ENCODE measurements around the gene PHF1. TPM values are rescaled to one million over a fixed set of nuclear protein-coding genes. Genes with fewer than 3 reads are reported as not detected.

Gene PHF1
- total RNA-seq, 2 experiments from 2014 or later = 24.9 to 28.2 TPM

- Mint-ChIP-seq H3K9me3 (ENCODE audit: low read depth) (no peaks in the 10 kb centered on the region), H3K4me1 (peaks cover 31% of the 10 kb centered on the region), H3K27me3 (no peaks in the 10 kb centered on the region), H3K4me3 (peak overlapping the region; percentile 80), H3K36me3 (ENCODE audit: low read depth) (peaks cover 47% of the 10 kb centered on the region), H3K27ac (peak overlapping the region; percentile 96)
- POLR2A ChIA-PET = interaction anchor here (1.4 kb wide), 1 partner anchor 18 kb away, joined by 4 read pairs; the partner anchor contains the start of gene KIFC1
- intact Hi-C loops (cut with DNase I, micrococcal nuclease) = loop anchor here (1.0 to 10.0 kb wide), 21 partner anchors 8 to 1215 kb away; partner anchors contain the start of genes CUTA (in 2 of the 2), KIFC1 (in 2 of the 2), RXRB (in 2 of the 2) and SLC39A7 (in 2 of the 2)
- ATAC-seq (peak; percentile 88), DNase-seq (peak; percentile 98)
- CTCF ChIA-PET = interaction anchor here (1.1 kb wide), 1 partner anchor 19 kb away, joined by 3 read pairs; no protein-coding TSS in a partner anchor
Measured at GRCh38 chr6:33410050-33410710, 634 bp upstream of the PHF1 start.

GRCh38 chr6:33411632-33412005 is 805 bp downstream of the PHF1 start:
- peaks cover 45% of the 10 kb centered on the region for H3K4me1 Mint-ChIP-seq
- no peaks in the 10 kb centered on the region for H3K9me3 Mint-ChIP-seq (ENCODE audit: low read depth)
- DNase-seq = no peak
- H3K4me3 Mint-ChIP-seq = peak overlapping the region; percentile 75
- peak overlapping the region; percentile 80 for H3K27ac Mint-ChIP-seq
- H3K36me3 Mint-ChIP-seq (ENCODE audit: low read depth) = peaks cover 47% of the 10 kb centered on the region
- ChIA-PET POLR2A (no interaction called here), CTCF (interaction anchor here (0.5 kb wide), 1 partner anchor 34 kb away, joined by 3 read pairs; no protein-coding TSS in a partner anchor)
- no peaks in the 10 kb centered on the region for H3K27me3 Mint-ChIP-seq
- ATAC-seq = no peak
- intact Hi-C loops (cut with DNase I, micrococcal nuclease) = loop anchor here (2.0 to 10.0 kb wide), 9 partner anchors 15 to 1217 kb away; partner anchors contain the start of genes GPSM3 (in 1 of the 2), HSD17B8 (in 1 of the 2), LEMD2 (in 1 of the 2) and NUDT3 (in 1 of the 2)

GRCh38 chr6:33412140-33413009 is 1.6 kb downstream of the PHF1 start:
- ChIA-PET POLR2A (no interaction called here), CTCF (no interaction called here)
- Mint-ChIP-seq H3K9me3 (ENCODE audit: low read depth) (no peaks in the 10 kb centered on the region), H3K4me1 (peaks cover 47% of the 10 kb centered on the region), H3K36me3 (ENCODE audit: low read depth) (peaks cover 48% of the 10 kb centered on the region), H3K27me3 (no peaks in the 10 kb centered on the region), H3K4me3 (peak overlapping the region; percentile 75), H3K27ac (peak overlapping the region; percentile 40)
- ATAC-seq (no peak), DNase-seq (no peak)
- intact Hi-C loops (cut with DNase I, micrococcal nuclease) = loop anchor here (5.0 to 10.0 kb wide), 4 partner anchors 208 to 1218 kb away; partner anchors contain the start of genes GPSM3 (in 1 of the 2), HSD17B8 (in 1 of the 2), PBX2 (in 1 of the 2) and PSMB8 (in 1 of the 2)

- Mint-ChIP-seq H3K36me3 (ENCODE audit: low read depth) (peaks cover 46% of the 10 kb centered on the region), H3K27ac (peak overlapping the region; percentile 38), H3K4me1 (peaks cover 50% of the 10 kb centered on the region), H3K4me3 (no peak overlapping the region), H3K9me3 (ENCODE audit: low read depth) (no peaks in the 10 kb centered on the region), H3K27me3 (no peaks in the 10 kb centered on the region)
- intact Hi-C loops (cut with DNase I, micrococcal nuclease) = loop anchor here (5.0 to 10.0 kb wide), 4 partner anchors 209 to 1219 kb away; partner anchors contain the start of genes GPSM3 (in 1 of the 2), HSD17B8 (in 1 of the 2), PBX2 (in 1 of the 2) and PSMB8 (in 1 of the 2)
- CTCF ChIA-PET = interaction anchor here (0.6 to 1.7 kb wide), 3 partner anchors 13 to 150 kb away, joined by 4 to 5 read pairs (median 5); no protein-coding TSS in a partner anchor
- POLR2A ChIA-PET = no interaction called here
- no peak for ATAC-seq
- DNase-seq = no peak
Measured at GRCh38 chr6:33413241-33414120, 2.7 kb downstream of the PHF1 start.

- peaks cover 57% of the 10 kb centered on the region for H3K4me1 Mint-ChIP-seq
- ATAC-seq (no peak), DNase-seq (peak; percentile 52)
- peaks cover 39% of the 10 kb centered on the region for H3K36me3 Mint-ChIP-seq (ENCODE audit: low read depth)
- ChIA-PET CTCF (interaction anchor here (0.7 to 1.7 kb wide), 3 partner anchors 12 to 125 kb away, joined by 4 to 6 read pairs (median 5); no protein-coding TSS in a partner anchor), POLR2A (no interaction called here)
- no peaks in the 10 kb centered on the region for H3K27me3 Mint-ChIP-seq
- no peaks in the 10 kb centered on the region for H3K9me3 Mint-ChIP-seq (ENCODE audit: low read depth)
- no peak overlapping the region for H3K4me3 Mint-ChIP-seq
- H3K27ac Mint-ChIP-seq = peak overlapping the region; percentile 66
- intact Hi-C loops (cut with DNase I, micrococcal nuclease) = loop anchor here (5.0 to 10.0 kb wide), 5 partner anchors 210 to 1220 kb away; partner anchors contain the start of genes PSMB9 (in 2 of the 2), TAP1 (in 2 of the 2), GPSM3 (in 1 of the 2) and HMGA1 (in 1 of the 2)
Measured at GRCh38 chr6:33414592-33415271, 3.9 kb downstream of the PHF1 start.

- CTCF ChIA-PET = interaction anchor here (1.0 to 1.6 kb wide), 3 partner anchors 14 to 124 kb away, joined by 3 to 6 read pairs (median 4); partner anchors contain the start of gene ZBTB9
- POLR2A ChIA-PET = interaction anchor here (0.6 kb wide), 1 partner anchor 81 kb away, joined by 3 read pairs; no protein-coding TSS in a partner anchor
- ATAC-seq = no peak
- Mint-ChIP-seq H3K4me1 (peaks cover 57% of the 10 kb centered on the region), H3K9me3 (ENCODE audit: low read depth) (no peaks in the 10 kb centered on the region), H3K4me3 (peak overlapping the region; percentile 96), H3K36me3 (ENCODE audit: low read depth) (peaks cover 39% of the 10 kb centered on the region), H3K27me3 (no peaks in the 10 kb centered on the region), H3K27ac (peak overlapping the region; percentile 96)
- DNase-seq = no peak
- intact Hi-C loops (cut with DNase I, micrococcal nuclease) = loop anchor here (5.0 to 10.0 kb wide), 4 partner anchors 211 to 1221 kb away; partner anchors contain the start of genes GPSM3 (in 1 of the 2), HMGA1 (in 1 of the 2), HSD17B8 (in 1 of the 2) and PBX2 (in 1 of the 2)
Measured at GRCh38 chr6:33415831-33416230, 5.0 kb downstream of the PHF1 start.

- H3K27ac Mint-ChIP-seq = peak overlapping the region; percentile 96
- POLR2A ChIA-PET = interaction anchor here (0.6 to 1.0 kb wide), 2 partner anchors 14 to 82 kb away, joined by 3 read pairs; no protein-coding TSS in a partner anchor
- intact Hi-C loops (cut with DNase I, micrococcal nuclease) = loop anchor here (5.0 to 10.0 kb wide), 4 partner anchors 212 to 1222 kb away; partner anchors contain the start of genes GPSM3 (in 1 of the 2), HMGA1 (in 1 of the 2), HSD17B8 (in 1 of the 2) and PBX2 (in 1 of the 2)
Measured at GRCh38 chr6:33416386-33417127, 5.7 kb downstream of the PHF1 start.

GRCh38 chr6:33417128-33417902 is 6.5 kb downstream of the PHF1 start:
- CTCF ChIA-PET = interaction anchor here (0.8 to 1.6 kb wide), 3 partner anchors 13 to 100 kb away, joined by 3 to 4 read pairs (median 3); partner anchors contain the start of genes ZBTB22 and ZBTB9
- POLR2A ChIA-PET = interaction anchor here (0.7 to 1.3 kb wide), 3 partner anchors 12 to 158 kb away, joined by 3 to 5 read pairs (median 3); no protein-coding TSS in a partner anchor

More at GRCh38 chr6:33416386-33417127, 5.7 kb downstream of the PHF1 start:
- ATAC-seq = peak; percentile 8
- CTCF ChIA-PET = interaction anchor here (0.7 to 1.6 kb wide), 3 partner anchors 9 to 38 kb away, joined by 3 to 4 read pairs (median 3); partner anchors contain the start of gene ZBTB9
- Mint-ChIP-seq H3K4me3 (peak overlapping the region; percentile 96), H3K27me3 (no peaks in the 10 kb centered on the region), H3K9me3 (ENCODE audit: low read depth) (no peaks in the 10 kb centered on the region), H3K36me3 (ENCODE audit: low read depth) (peaks cover 39% of the 10 kb centered on the region), H3K4me1 (peaks cover 60% of the 10 kb centered on the region)
- peak; percentile 73 for DNase-seq

More at GRCh38 chr6:33417128-33417902, 6.5 kb downstream of the PHF1 start:
- Mint-ChIP-seq H3K36me3 (ENCODE audit: low read depth) (peaks cover 38% of the 10 kb centered on the region), H3K4me3 (peak overlapping the region; percentile 96), H3K27me3 (no peaks in the 10 kb centered on the region), H3K27ac (peak overlapping the region; percentile 96), H3K4me1 (peaks cover 60% of the 10 kb centered on the region), H3K9me3 (ENCODE audit: low read depth) (no peaks in the 10 kb centered on the region)
- ATAC-seq (no peak), DNase-seq (peak; percentile 54)
- intact Hi-C loops (cut with DNase I, micrococcal nuclease) = loop anchor here (5.0 to 10.0 kb wide), 4 partner anchors 213 to 1223 kb away; partner anchors contain the start of genes GPSM3 (in 1 of the 2), HMGA1 (in 1 of the 2), HSD17B8 (in 1 of the 2) and PBX2 (in 1 of the 2)
